Measurements from ENCODE around the gene CYTIP.
A peak's percentile ranks its signal among the peaks of the same experiment; 100 is the strongest.

Gene CYTIP

GRCh38 chr2:157443795-157444640 is at the start of gene CYTIP:
Gene CYTIP (minus strand): TSS chr2:157444089. CDS start chr2:157444020, 69 bp downstream.
- DNase-seq (ENCODE audit: low read depth in 2 of 2) = no peak

DNA sequence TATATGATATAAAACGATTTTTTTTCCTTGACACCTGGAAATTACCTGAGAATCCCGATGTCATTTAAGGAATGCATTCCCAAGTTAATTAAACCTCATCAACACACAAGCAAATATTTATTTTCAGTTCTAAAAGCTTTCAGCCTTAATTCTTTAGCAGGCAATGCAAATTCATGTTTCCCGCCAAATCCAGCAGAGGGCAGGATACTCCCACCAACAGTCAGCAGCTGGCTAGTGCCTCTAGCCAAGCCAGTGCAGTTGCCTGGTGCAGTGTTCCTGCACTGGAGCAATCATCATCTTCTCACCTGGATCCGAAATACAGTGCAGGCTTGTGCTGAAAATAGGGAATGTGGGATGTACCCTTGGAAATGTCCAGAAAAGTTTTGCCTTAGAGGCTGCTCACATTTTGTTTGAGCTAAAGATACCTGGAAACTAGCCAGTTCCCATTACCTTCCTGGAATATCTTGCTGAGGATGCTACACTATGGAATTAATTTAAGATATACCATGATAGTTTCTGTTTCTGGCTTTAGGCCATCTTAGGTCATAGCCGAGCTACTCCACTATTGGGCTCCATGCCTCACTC is 48.4 kb upstream of the CYTIP start:
- peak; percentile 34 to 45 for DNase-seq (ENCODE audit: low read depth in 2 of 2)

- no peak for DNase-seq (ENCODE audit: low read depth in 2 of 2)
These were observed 46.1 kb upstream of the CYTIP start for GRCh38 chr2:157489983-157490382.

DNA sequence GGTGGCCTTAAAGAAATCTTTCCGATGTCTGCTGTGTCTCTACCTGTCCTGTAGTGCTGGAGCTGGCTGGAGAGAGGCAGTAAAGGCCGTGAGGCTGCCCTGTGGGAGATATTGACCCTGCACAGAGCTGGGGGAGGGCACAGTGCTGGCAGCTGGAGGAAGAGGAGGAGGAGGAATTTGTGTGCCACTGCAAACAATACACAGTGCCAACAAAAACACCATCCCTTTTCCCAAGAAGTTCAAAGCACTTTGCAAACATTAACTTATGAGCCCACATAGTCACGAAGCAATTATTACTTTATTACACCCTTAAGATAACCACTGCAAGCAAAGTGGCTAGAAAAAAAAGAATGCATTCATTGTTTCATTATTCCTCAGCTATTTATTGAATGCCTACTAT is 45.0 kb upstream of the CYTIP start:
- DNase-seq (ENCODE audit: low read depth in 2 of 2) = no peak

GRCh38 chr2:157487747-157488146 is 43.9 kb upstream of the CYTIP start:
- DNase-seq (ENCODE audit: low read depth in 2 of 2) = no peak

- no peak for DNase-seq (ENCODE audit: low read depth in 2 of 2)
These were observed 43.4 kb upstream of the CYTIP start for GRCh38 chr2:157487271-157487610.

- DNase-seq (ENCODE audit: low read depth in 2 of 2) = no peak
These were observed 42.8 kb upstream of the CYTIP start for GRCh38 chr2:157486596-157487270.

DNA sequence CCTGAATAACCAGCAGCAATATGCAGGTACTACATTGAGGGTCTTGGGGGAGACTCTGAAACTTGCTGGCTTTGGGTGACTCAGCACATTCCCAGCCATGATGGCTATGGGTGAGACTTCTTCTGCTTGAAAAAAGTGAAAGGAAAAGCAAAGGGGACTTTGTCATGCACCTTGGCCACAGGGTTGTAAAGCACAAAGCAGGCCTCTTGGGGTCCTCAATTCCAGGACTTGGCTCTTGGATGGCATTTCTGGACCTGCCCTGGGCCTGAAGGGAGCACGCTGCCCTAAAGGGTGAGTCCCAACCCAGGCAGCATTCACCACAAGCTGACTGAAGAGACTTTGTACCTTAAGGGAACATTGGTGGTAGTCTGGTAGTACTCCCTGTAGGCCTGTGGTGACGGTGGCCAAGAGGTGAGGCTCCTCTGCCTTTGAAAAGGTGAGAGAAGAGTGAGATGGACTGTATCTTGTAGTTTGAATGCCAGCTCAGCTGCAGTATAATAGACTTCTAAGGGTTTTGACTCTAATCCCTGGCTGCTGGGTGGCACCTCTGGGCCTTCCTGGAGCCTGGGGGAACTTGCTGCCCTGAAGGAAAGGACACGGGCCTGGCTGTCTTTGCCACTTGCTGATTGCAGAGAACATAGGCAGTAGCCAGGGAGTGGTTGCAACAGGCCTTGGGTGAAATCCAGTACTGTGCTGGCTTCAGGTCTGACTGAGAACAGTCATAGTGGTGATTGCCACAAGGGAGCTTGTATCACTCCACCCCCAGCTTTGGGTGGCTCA is 36.5 kb upstream of the CYTIP start:
- DNase-seq (ENCODE audit: low read depth in 2 of 2) = no peak

GRCh38 chr2:157479081-157480027 is 35.5 kb upstream of the CYTIP start:
- no peak for DNase-seq (ENCODE audit: low read depth in 2 of 2)

GRCh38 chr2:157477919-157478318 is 34.0 kb upstream of the CYTIP start:
- no peak for DNase-seq (ENCODE audit: low read depth in 2 of 2)

DNA sequence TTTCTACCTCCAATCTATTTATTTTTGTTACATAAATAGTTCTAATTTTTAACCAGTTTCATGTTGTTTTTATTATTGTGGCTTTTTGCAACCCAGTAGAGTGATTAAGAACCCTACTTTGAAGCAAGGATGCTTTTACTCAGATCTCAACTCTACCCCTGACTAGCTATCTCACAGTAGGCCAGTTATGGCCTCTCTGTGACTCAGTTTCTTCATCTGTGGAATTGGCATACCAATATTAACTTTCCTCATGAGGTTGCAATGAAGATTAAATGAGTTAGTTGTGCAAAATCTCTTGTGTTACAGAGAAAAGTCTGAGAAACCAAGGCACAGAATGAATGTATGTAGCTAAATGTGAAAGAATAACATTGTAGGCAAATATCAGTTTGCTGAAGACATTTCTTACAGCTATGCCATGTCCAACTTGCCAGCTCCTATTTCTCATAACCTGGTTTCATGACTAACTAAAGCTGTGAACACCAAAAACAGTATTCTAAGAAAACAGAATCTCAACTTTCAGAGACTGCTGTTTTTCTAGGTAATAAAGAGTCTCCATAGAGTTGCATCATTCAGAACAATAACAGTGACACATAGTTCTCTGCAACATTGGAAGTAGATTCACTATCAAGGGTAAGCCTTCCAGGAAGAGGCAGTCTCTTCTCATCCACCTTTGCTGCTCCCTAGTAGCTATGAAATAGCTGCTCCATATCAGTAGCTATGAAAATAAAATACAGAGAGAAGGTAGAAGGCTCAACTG is 33.2 kb upstream of the CYTIP start:
- DNase-seq (ENCODE audit: low read depth in 2 of 2) = no peak

GRCh38 chr2:157475722-157476390 is 32.0 kb upstream of the CYTIP start:
- DNase-seq (ENCODE audit: low read depth in 2 of 2) = no peak

- no peak for DNase-seq (ENCODE audit: low read depth in 2 of 2)
These were observed 29.7 kb upstream of the CYTIP start for GRCh38 chr2:157473581-157473980.

GRCh38 chr2:157471078-157471477 is 27.2 kb upstream of the CYTIP start:
- DNase-seq (ENCODE audit: low read depth in 2 of 2) = no peak

- DNase-seq (ENCODE audit: low read depth in 2 of 2) = no peak
These were observed 26.4 kb upstream of the CYTIP start for GRCh38 chr2:157470321-157470720.

DNA sequence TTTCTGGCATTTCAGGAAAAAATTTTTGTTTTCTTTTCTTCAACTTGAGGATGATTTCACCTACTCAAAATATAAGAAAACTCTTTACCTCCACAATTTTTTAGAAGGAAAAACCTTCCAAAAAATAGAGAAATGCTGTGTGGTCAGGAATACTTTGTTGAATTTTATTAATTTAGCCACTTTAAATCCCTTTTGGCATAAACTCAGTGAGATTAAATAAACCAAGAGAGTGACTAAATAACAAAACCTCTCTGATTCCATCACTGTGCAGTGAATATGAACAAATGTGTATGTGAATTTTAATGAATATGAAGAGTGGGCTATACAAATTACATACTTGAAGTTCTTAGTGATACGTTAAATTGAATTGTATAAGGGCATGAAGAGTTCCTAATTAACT is 25.8 kb upstream of the CYTIP start:
- no peak for DNase-seq (ENCODE audit: low read depth in 2 of 2)

- no peak for DNase-seq (ENCODE audit: low read depth in 2 of 2)
These were observed 25.2 kb upstream of the CYTIP start for GRCh38 chr2:157468931-157469708.

GRCh38 chr2:157466764-157467163 is 22.9 kb upstream of the CYTIP start:
- DNase-seq (ENCODE audit: low read depth in 2 of 2) = no peak

DNA sequence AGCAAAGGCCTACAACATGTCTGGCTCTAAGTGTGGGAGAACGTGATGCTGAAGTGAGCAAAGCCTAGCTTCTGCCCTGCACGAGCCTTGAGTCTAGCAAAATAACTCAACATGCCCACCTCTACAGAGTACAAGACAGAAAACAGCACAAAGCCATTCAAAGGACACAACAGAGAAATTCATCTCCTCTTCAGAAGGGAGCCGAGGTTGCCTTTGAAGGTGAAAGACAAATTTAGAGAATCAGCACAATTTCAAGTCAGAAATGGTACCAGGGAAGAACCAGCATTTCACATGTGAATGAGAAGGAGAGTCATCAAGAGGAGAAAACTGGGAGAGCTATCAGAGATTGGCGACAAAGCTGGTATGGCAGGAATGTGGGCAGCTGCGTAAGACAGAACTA is 21.7 kb upstream of the CYTIP start:
- DNase-seq (ENCODE audit: low read depth in 2 of 2) = no peak

Data from stimulated activated CD8-positive, alpha-beta memory T cell treated with anti-CD3 and anti-CD28 coated beads, Interleukin-7, amount 100 ng/mL, for 1 hour (primary cell).